ENCODE results near the gene DCBLD2. TPM values are rescaled to one million over a fixed set of nuclear protein-coding genes. Genes with fewer than 3 reads are reported as not detected.

Gene DCBLD2
- total RNA-seq, 2 experiments from 2014 or later, result 1.9 to 2.5 TPM

DNA sequence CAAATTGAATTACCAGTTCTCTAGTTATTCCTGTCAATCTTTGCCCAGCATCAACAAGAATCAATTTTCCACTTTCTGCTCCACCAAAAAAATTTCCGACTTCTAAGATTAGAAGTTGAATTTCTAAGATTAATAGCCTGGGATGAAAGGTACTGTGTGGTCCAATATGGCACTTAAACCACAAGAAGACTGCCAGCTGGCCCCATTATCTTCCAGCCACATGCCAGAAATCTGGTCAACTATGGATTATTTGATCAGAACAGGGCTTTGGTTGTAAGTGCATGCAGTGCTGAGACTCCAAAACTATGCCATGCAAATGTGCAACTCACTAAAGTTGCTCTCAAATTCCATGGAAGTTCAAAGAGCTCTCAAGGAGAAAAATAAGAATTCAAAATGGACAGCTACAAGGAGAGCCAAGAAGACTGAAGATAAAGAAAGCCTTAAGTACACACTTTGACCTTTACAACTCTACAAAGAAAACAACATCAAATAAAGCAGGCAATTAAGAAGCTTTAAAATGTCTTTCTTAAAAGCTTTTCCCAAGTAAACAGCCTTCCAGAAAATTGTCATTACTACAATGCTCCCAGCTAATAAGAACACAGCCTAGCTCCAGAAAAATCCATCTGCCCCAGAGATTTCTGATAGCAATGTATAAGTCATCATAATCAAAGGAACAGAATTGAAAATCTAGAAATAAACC is 74.1 kb downstream of the DCBLD2 start:
- CTCF ChIA-PET, result interaction anchor here (0.6 to 3.8 kb wide), 2 partner anchors 10 to 194 kb away, joined by 3 to 16 read pairs; no protein-coding TSS in a partner anchor
- no peak overlapping the region for H3K27ac Mint-ChIP-seq
- H3K4me1 Mint-ChIP-seq, result no peaks in the 10 kb centered on the region

DNA sequence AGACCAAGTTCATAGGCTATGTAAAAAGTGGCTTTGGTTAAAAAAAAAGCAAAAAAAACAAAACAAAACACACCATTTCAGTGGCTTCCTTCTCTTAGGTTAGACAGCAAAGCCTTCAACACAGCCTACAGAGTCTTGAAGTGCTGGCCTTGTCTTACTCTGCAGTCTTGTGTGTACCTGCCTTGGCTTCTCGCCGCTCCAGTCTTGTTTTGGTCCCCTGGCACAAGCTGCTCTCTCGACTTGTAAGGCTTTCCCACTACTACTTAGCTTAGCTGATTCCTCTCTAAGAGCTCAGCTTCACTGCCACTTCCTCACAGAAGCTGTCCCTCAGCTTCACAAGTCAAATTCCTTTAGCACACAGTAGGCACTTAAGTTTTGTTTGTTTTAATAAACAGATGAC is 75.4 kb downstream of the DCBLD2 start:
- DNase-seq (no peak), ATAC-seq (no peak)
- Mint-ChIP-seq H3K27me3 (no peaks in the 10 kb centered on the region), H3K36me3 (ENCODE audit: low read depth) (no peaks in the 10 kb centered on the region), H3K4me1 (no peaks in the 10 kb centered on the region), H3K9me3 (ENCODE audit: low read depth) (peaks cover 6% of the 10 kb centered on the region), H3K4me3 (no peak overlapping the region), H3K27ac (no peak overlapping the region)
- intact Hi-C loops (cut with DNase I, micrococcal nuclease), result no loop called here
- CTCF ChIA-PET, result interaction anchor here (0.5 to 3.8 kb wide), 3 partner anchors 9 to 963 kb away, joined by 3 to 16 read pairs (median 10); no protein-coding TSS in a partner anchor
- POLR2A ChIA-PET, result no interaction called here

More for the DNA sequence above, 74.1 kb downstream of the DCBLD2 start:
- ATAC-seq (no peak), DNase-seq (no peak)
- POLR2A ChIA-PET, result no interaction called here
- Mint-ChIP-seq H3K9me3 (ENCODE audit: low read depth) (peaks cover 9% of the 10 kb centered on the region), H3K36me3 (ENCODE audit: low read depth) (no peaks in the 10 kb centered on the region), H3K4me3 (no peak overlapping the region), H3K27me3 (no peaks in the 10 kb centered on the region)
- intact Hi-C loops (cut with DNase I, micrococcal nuclease), result no loop called here

DNA sequence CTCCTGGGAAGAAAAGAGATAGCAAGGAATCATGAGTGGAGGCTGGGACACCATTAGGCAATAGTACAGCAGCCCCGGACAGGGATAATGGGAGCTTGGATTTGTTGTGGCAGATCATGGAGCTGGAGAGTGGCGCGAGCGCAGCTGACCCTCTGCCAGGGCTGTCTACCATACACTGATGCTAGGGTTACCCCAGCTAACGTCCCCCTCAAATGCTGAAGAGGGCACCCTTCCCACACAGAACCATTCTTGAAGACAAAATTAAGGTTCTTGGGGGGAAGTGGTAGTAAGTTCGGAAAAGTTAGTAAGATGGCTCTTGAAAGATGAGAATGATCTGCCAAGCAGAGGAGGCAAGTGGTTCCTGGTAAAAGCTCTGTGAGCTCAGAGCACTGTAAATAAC is 77.2 kb downstream of the DCBLD2 start:
- ChIA-PET CTCF (interaction anchor here (0.5 to 3.8 kb wide), 3 partner anchors 7 to 1079 kb away, joined by 4 to 16 read pairs (median 8); no protein-coding TSS in a partner anchor), POLR2A (no interaction called here)
- DNase-seq (no peak), ATAC-seq (no peak)
- Mint-ChIP-seq H3K9me3 (ENCODE audit: low read depth) (no peaks in the 10 kb centered on the region), H3K36me3 (ENCODE audit: low read depth) (no peaks in the 10 kb centered on the region), H3K4me3 (no peak overlapping the region), H3K27me3 (no peaks in the 10 kb centered on the region), H3K27ac (no peak overlapping the region), H3K4me1 (no peaks in the 10 kb centered on the region)
- intact Hi-C loops (cut with DNase I, micrococcal nuclease), result no loop called here

DNA sequence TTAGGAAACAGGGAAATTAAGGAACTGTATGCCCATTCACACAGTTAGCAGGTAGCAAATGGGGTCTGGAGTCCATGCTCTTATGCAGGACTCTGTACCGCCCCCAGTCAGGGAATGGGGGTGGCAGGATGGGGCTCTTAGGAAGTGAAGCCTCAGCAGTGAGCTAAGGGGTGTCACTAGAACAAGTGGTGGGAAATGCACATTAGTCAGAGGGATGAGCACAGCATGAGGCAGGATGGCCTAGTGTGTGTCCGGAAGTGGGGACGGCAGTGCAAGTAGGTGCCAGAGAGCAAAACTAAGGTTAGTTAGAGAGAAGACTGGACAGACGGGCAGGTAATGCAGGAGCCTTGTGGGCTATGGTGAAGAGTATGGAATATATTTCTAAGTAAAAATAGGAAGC is 77.7 kb downstream of the DCBLD2 start:
- CTCF ChIA-PET, result interaction anchor here (0.5 to 2.0 kb wide), 2 partner anchors 170 to 1079 kb away, joined by 4 to 8 read pairs; no protein-coding TSS in a partner anchor
- DNase-seq (no peak), ATAC-seq (no peak)
- POLR2A ChIA-PET, result no interaction called here
- intact Hi-C loops (cut with DNase I, micrococcal nuclease), result no loop called here
- Mint-ChIP-seq H3K4me1 (no peaks in the 10 kb centered on the region), H3K4me3 (no peak overlapping the region), H3K27me3 (no peaks in the 10 kb centered on the region), H3K36me3 (ENCODE audit: low read depth) (no peaks in the 10 kb centered on the region), H3K9me3 (ENCODE audit: low read depth) (no peaks in the 10 kb centered on the region), H3K27ac (no peak overlapping the region)

DNA sequence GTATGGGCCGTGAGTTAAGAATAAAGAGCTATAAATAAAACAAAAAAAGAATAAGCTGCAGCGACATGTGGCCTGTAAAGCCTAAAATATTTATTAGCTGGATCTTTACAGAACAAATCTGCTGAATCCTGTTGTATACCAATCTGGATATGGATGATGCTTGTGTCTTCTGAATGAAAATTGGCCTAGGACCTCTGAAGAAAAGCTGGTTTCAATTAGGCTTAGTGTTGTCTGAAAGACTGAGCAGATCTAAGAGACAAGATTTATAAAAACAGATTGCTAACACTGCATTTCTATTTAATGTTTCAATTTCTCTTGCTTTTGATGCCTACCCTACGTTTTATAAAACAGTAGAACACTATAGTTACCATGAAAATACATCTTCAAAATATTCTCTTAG is 80.4 kb downstream of the DCBLD2 start:
- POLR2A ChIA-PET, result no interaction called here
- H3K9me3 Mint-ChIP-seq (ENCODE audit: low read depth), result no peaks in the 10 kb centered on the region
- ATAC-seq (no peak), DNase-seq (no peak)
- H3K4me1 Mint-ChIP-seq, result no peaks in the 10 kb centered on the region
- no peaks in the 10 kb centered on the region for H3K27me3 Mint-ChIP-seq
- H3K36me3 Mint-ChIP-seq (ENCODE audit: low read depth), result no peaks in the 10 kb centered on the region
- H3K27ac Mint-ChIP-seq, result no peak overlapping the region
- CTCF ChIA-PET, result interaction anchor here (0.6 to 0.8 kb wide), 3 partner anchors 173 to 515 kb away, joined by 3 to 4 read pairs (median 3); no protein-coding TSS in a partner anchor
- H3K4me3 Mint-ChIP-seq, result no peak overlapping the region
- intact Hi-C loops (cut with DNase I, micrococcal nuclease), result no loop called here

DNA sequence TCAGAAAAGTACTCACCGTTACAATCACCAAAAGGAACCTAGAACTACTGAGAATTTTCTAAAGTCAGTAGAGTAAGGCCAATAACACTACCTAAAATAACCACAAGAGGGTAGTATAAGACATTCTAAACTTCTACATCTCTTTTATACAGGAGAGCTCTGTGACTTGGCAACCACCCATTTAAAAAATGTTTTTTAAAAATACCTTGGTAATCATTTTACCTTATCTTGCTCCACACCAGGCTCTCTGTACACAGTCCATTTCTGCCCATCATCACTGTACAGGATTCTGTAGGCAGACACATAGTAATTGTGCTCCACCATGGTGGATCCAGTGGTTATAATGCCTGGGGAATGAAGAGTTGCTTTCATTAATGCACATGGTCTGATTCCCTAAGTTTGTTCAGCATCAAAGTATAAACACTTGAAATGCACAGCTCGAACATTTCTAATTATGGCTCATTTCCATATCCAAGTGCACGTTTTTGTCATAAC is 83.9 kb downstream of the DCBLD2 start:
- intact Hi-C loops (cut with DNase I, micrococcal nuclease), result loop anchor here (1.0 to 10.0 kb wide), 8 partner anchors 177 to 990 kb away; no protein-coding TSS in a partner anchor
- Mint-ChIP-seq H3K27ac (no peak overlapping the region), H3K9me3 (ENCODE audit: low read depth) (no peaks in the 10 kb centered on the region), H3K4me1 (no peaks in the 10 kb centered on the region), H3K4me3 (no peak overlapping the region), H3K36me3 (ENCODE audit: low read depth) (no peaks in the 10 kb centered on the region), H3K27me3 (no peaks in the 10 kb centered on the region)
- DNase-seq (no peak), ATAC-seq (peak; percentile 73)
- POLR2A ChIA-PET, result no interaction called here
- CTCF ChIA-PET, result interaction anchor here (0.6 to 2.6 kb wide), 20 partner anchors 9 to 992 kb away, joined by 3 to 16 read pairs (median 4); partner anchors contain the start of gene DCBLD2

DNA sequence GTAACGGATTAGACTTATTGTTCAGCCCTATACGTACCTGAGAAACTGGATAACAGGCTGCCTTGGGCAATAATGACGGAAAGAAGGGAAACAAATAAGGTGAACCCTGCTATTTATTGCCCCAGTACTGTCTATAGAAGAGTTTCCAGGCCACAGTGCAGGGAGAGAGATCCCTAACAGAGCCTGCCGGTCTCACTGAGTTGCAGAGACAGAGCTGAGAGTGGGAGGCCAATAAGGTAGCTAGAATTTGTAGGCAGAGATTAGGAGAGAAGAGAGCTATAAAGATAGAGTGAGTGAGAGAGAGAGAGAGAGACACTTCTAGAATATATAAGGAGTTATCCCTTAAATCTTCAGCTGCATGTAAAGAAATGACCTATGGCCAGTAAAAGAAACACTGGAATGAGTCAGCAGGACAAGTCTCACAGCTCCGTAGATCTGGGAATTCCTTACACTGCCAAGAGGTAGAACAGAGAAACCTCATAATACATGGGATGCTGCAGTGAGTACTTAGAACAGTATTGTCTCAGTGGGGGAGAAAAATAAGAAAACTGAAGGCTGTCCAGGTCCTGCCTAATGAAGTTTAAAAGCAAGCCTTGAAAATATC is 86.6 kb downstream of the DCBLD2 start:
- Mint-ChIP-seq H3K27me3 (no peaks in the 10 kb centered on the region), H3K4me3 (no peak overlapping the region), H3K9me3 (ENCODE audit: low read depth) (no peaks in the 10 kb centered on the region), H3K4me1 (no peaks in the 10 kb centered on the region), H3K36me3 (ENCODE audit: low read depth) (no peaks in the 10 kb centered on the region), H3K27ac (no peak overlapping the region)
- ChIA-PET POLR2A (no interaction called here), CTCF (interaction anchor here (0.5 to 4.6 kb wide), 11 partner anchors 99 to 970 kb away, joined by 3 to 34 read pairs (median 3); no protein-coding TSS in a partner anchor)
- intact Hi-C loops (cut with DNase I, micrococcal nuclease), result loop anchor here (5.0 to 10.0 kb wide), 5 partner anchors 282 to 992 kb away; no protein-coding TSS in a partner anchor
- no peak for ATAC-seq
- DNase-seq, result no peak

DNA sequence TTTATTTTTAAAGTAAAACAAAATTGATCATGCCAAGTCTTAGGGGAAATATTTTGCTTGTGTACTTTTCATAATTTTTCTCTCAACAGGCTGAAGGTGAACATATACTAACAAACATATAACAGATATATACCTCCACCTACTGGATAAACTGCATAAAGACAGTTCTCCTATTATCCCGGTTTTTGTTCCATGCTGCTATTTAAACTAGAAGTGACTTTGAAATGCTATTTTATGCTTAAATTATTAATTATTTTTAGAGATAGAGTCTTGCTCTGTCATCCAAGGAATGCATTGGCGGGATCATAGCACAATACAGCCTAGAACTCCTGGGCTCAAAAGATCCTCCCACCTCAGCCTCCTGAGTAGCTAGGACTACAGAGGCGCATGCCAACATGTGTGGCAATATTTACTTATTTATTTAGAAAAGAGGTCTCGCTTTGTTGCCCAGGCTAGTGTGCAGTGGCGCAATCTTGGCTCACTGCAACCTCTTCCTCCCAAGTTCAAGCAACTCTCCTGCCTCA is 88.6 kb downstream of the DCBLD2 start:
- no peaks in the 10 kb centered on the region for H3K27me3 Mint-ChIP-seq
- H3K9me3 Mint-ChIP-seq (ENCODE audit: low read depth), result no peaks in the 10 kb centered on the region
- no peak overlapping the region for H3K27ac Mint-ChIP-seq
- ATAC-seq (no peak), DNase-seq (no peak)
- H3K4me1 Mint-ChIP-seq, result no peaks in the 10 kb centered on the region
- intact Hi-C loops (cut with DNase I, micrococcal nuclease), result loop anchor here (1.0 to 10.0 kb wide), 8 partner anchors 211 to 872 kb away; no protein-coding TSS in a partner anchor
- ChIA-PET POLR2A (no interaction called here), CTCF (interaction anchor here (0.6 to 4.6 kb wide), 8 partner anchors 36 to 775 kb away, joined by 3 to 34 read pairs (median 6); no protein-coding TSS in a partner anchor)
- no peak overlapping the region for H3K4me3 Mint-ChIP-seq
- no peaks in the 10 kb centered on the region for H3K36me3 Mint-ChIP-seq (ENCODE audit: low read depth)

DNA sequence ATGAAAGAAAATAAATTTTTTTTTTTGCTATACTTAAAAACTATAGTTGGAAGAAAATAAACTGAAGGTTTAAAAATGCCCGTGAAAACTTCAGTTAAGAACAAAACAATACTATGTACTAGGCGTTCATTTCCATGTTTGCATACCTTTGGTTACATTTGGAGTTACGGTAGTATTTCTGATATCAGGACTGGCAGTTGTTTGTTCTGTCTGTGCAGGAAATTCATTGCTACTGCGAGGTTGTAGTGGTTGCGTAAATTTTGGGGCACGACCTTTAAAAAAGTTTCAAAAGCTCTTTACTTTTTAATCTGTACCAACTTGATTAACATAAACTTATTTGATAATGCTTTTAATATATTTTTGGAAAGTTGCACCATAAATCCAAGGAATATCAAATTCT is 90.4 kb downstream of the DCBLD2 start:
- H3K4me1 Mint-ChIP-seq, result no peaks in the 10 kb centered on the region
- H3K9me3 Mint-ChIP-seq (ENCODE audit: low read depth), result no peaks in the 10 kb centered on the region
- no peak for ATAC-seq
- no peak overlapping the region for H3K4me3 Mint-ChIP-seq
- ChIA-PET POLR2A (no interaction called here), CTCF (interaction anchor here (0.6 to 2.0 kb wide), 2 partner anchors 210 to 711 kb away, joined by 3 to 8 read pairs; no protein-coding TSS in a partner anchor)
- no peak overlapping the region for H3K27ac Mint-ChIP-seq
- peaks cover 7% of the 10 kb centered on the region for H3K36me3 Mint-ChIP-seq (ENCODE audit: low read depth)
- intact Hi-C loops (cut with DNase I, micrococcal nuclease), result loop anchor here (10.0 kb wide), 2 partner anchors 724 to 874 kb away; no protein-coding TSS in a partner anchor
- DNase-seq, result no peak
- H3K27me3 Mint-ChIP-seq, result no peaks in the 10 kb centered on the region

DNA sequence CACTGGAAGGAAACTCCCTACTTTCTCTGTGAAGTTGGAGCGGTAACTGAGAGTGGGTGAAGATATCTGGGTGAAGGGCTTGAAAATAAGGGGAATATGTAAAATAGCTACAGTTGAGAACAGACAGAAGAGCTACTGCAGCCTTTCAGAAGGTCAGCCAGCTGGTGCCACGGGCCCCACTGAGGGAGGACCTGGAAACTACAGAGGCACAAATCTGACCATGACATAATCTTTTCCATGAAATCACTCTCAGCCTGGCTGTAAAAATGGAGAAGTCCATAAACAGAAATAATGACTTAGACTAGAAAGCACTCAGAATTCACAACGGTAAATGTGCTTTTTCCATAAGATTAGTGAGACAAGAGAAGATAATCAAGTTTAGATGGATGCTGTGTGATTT is 91.9 kb downstream of the DCBLD2 start:
- Mint-ChIP-seq H3K4me3 (no peak overlapping the region), H3K27ac (no peak overlapping the region), H3K36me3 (ENCODE audit: low read depth) (peaks cover 14% of the 10 kb centered on the region), H3K9me3 (ENCODE audit: low read depth) (no peaks in the 10 kb centered on the region), H3K4me1 (no peaks in the 10 kb centered on the region), H3K27me3 (no peaks in the 10 kb centered on the region)
- DNase-seq (no peak), ATAC-seq (no peak)
- intact Hi-C loops (cut with DNase I, micrococcal nuclease), result no loop called here
- ChIA-PET CTCF (interaction anchor here (2.0 kb wide), 1 partner anchor 208 kb away, joined by 8 read pairs; no protein-coding TSS in a partner anchor), POLR2A (no interaction called here)

DNA sequence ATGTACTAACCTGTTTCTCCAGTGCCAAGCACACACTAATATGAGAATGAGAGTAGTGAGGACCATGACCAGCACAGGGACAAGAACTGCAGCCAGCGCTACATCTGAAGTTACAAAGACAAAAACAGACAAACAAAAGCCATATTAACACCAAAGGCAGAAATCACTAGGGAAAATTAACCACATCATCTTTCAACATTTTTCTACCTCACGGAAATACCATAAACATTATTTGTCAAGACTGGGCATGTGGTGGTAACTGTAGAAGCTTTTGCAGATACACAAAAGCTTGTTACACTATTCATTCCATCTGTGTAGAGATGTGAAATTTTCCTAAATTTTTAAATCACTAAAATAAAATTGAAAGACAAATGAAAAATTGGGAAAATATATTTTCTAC is 93.4 kb downstream of the DCBLD2 start:
- no peaks in the 10 kb centered on the region for H3K27me3 Mint-ChIP-seq
- H3K27ac Mint-ChIP-seq, result no peak overlapping the region
- CTCF ChIA-PET, result no interaction called here
- peaks cover 17% of the 10 kb centered on the region for H3K36me3 Mint-ChIP-seq (ENCODE audit: low read depth)
- POLR2A ChIA-PET, result no interaction called here
- no peaks in the 10 kb centered on the region for H3K9me3 Mint-ChIP-seq (ENCODE audit: low read depth)
- intact Hi-C loops (cut with DNase I, micrococcal nuclease), result no loop called here
- H3K4me1 Mint-ChIP-seq, result no peaks in the 10 kb centered on the region
- DNase-seq (no peak), ATAC-seq (no peak)
- H3K4me3 Mint-ChIP-seq, result no peak overlapping the region

All from activated CD4-positive, alpha-beta T cell treated with anti-CD3 and anti-CD28 coated beads for 36 hours (primary cell).